Stomach (tissue), 4 donors: Measurements from ENCODE around the gene ADD3.

Experiments
- EP300 ChIP-seq: sonication (generic); formaldehyde crosslinking; IDR thresholded peaks from one replicate; pipeline ENCODE4 v1.6.1; 2017; ENCODE audit warnings: antibody characterized with exemption
- POLR2A ChIP-seq, 4 donors: fragments of 450-650 bp; IDR thresholded peaks; one replicate each; pipeline ENCODE4 v1.6.1; 2016; ENCODE audit warnings: antibody characterized with exemption in 4 of 4, control low read depth in 2 of 4, mild to moderate bottlenecking in 1 of 4, moderate library complexity in 1 of 4
- TF ChIP-seq, protein P1 (sequence below), 7 experiments: fragments of 450-650 bp in 4 of 7; fragments of 200-600 bp in 3 of 7; sonication (generic) in 3 of 7; IDR thresholded peaks; one replicate each; pipeline ENCODE4 v1.5.1; 2016 to 2019; ENCODE audit warnings: antibody characterized with exemption in 7 of 7, control low read depth in 2 of 7, mild to moderate bottlenecking in 1 of 7

DNA sequence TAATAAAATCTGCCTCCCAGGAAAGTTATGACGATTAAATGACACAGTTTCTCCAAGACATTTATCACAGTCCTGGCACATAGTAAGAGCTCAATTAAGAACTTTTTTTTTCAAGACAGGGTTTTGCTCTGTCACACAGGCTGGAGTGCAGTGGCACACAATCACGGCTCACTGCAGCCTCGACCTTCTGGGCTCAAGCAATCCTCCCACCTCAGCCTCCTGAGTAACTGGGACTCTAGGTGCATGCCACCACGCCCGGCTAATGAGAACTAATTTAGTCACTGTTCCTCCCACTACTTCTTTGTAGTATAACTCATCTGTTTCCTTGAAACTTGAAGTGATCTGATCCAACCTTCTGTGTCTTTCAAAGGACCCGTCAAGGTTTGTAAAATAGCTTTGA, 157.5 kb downstream of the ADD3 start:
- TF ChIP-seq, protein P1, sequence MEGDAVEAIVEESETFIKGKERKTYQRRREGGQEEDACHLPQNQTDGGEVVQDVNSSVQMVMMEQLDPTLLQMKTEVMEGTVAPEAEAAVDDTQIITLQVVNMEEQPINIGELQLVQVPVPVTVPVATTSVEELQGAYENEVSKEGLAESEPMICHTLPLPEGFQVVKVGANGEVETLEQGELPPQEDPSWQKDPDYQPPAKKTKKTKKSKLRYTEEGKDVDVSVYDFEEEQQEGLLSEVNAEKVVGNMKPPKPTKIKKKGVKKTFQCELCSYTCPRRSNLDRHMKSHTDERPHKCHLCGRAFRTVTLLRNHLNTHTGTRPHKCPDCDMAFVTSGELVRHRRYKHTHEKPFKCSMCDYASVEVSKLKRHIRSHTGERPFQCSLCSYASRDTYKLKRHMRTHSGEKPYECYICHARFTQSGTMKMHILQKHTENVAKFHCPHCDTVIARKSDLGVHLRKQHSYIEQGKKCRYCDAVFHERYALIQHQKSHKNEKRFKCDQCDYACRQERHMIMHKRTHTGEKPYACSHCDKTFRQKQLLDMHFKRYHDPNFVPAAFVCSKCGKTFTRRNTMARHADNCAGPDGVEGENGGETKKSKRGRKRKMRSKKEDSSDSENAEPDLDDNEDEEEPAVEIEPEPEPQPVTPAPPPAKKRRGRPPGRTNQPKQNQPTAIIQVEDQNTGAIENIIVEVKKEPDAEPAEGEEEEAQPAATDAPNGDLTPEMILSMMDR (IDR thresholded peaks at IDR 0.05) = no peak
- no peak for TF ChIP-seq POLR2A (IDR thresholded peaks at IDR 0.05)
- no peak for TF ChIP-seq EP300
